ENCODE data around the gene VPS13C.

Gene VPS13C

DNA sequence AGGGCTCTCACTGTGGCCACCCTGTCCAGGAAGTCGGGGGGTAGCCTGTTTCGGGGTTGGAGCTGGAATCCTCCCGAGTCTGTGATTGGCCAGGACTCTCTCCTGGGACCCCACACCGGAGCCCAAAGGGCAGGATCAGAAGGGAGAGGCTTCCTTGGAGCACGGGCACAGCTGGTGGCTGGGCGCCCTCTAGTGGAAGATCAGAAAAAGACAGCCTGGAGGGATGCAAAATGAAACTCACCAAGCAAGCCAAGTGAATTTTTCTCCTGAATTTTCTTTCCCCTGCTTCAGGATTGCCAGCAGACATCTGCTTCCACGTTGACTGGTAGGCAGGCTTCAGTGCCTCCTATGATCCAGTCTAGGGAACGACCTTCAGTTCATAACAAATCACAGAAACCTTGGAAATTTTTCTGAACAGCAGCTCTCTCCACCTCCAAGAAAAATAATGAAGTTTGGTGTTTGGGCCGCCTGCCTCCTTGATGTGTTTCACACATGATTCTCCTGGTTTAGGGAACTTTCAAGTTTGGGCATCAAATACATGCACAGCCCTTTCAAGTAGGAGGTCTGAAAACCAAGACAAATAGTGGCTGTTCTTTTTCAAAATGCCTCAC is 224.6 kb downstream of the VPS13C start:
- no CpG with 5 or more reads among the region's 9 CpGs for WGBS (ENCODE audit: insufficient coverage, insufficient read length)
- H3K9me3 ChIP-seq (ENCODE audit: control insufficient read depth, insufficient read depth, low read length): no peaks in the 10 kb centered on the region
- no peaks in the 10 kb centered on the region for H3K27me3 ChIP-seq (ENCODE audit: control insufficient read depth, insufficient read depth, low read length)
- peak; percentile 64 for DNase-seq (ENCODE audit: low read depth, low spot score)
- H3K4me1 ChIP-seq (ENCODE audit: control insufficient read depth, insufficient read depth, low read length): 0 out of 2 replicates have a peak, but pooled peaks cover 1% of the 10 kb centered on the region
- no peak overlapping the region for H3K27ac ChIP-seq (ENCODE audit: low read length)
- no peak overlapping the region for H3K4me3 ChIP-seq (ENCODE audit: low read length)
- H3K36me3 ChIP-seq (ENCODE audit: control insufficient read depth, insufficient read depth, low read length): no peaks in the 10 kb centered on the region

DNA sequence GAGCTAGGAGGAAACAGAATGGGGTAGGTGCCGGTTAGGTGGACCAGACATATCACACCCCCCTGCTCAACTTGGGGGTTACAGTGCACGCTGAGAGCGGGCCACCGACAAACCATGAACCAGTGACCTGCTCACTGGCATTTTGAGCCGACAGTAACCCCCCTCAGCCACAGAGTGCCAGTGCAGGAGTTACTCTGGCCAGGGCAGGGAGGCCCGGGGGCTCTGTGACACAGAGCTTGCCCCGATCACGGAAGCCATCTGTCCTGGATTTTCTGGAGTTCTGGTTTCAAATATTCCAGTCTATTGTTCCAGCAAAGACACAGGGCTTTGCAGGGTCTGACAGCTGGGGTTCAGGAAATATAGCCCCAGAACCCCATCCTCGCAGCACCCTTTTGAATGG is 225.2 kb downstream of the VPS13C start:
- no peaks in the 10 kb centered on the region for H3K9me3 ChIP-seq (ENCODE audit: control insufficient read depth, insufficient read depth, low read length)
- no CpG with 5 or more reads among the region's 9 CpGs for WGBS (ENCODE audit: insufficient coverage, insufficient read length)
- H3K27me3 ChIP-seq (ENCODE audit: control insufficient read depth, insufficient read depth, low read length): no peaks in the 10 kb centered on the region
- no peaks in the 10 kb centered on the region for H3K36me3 ChIP-seq (ENCODE audit: control insufficient read depth, insufficient read depth, low read length)
- no peak for DNase-seq (ENCODE audit: low read depth, low spot score)
- 0 out of 2 replicates have a peak, but pooled peaks cover 1% of the 10 kb centered on the region for H3K4me1 ChIP-seq (ENCODE audit: control insufficient read depth, insufficient read depth, low read length)
- H3K27ac ChIP-seq (ENCODE audit: low read length): no peak overlapping the region
- no peak overlapping the region for H3K4me3 ChIP-seq (ENCODE audit: low read length)

DNA sequence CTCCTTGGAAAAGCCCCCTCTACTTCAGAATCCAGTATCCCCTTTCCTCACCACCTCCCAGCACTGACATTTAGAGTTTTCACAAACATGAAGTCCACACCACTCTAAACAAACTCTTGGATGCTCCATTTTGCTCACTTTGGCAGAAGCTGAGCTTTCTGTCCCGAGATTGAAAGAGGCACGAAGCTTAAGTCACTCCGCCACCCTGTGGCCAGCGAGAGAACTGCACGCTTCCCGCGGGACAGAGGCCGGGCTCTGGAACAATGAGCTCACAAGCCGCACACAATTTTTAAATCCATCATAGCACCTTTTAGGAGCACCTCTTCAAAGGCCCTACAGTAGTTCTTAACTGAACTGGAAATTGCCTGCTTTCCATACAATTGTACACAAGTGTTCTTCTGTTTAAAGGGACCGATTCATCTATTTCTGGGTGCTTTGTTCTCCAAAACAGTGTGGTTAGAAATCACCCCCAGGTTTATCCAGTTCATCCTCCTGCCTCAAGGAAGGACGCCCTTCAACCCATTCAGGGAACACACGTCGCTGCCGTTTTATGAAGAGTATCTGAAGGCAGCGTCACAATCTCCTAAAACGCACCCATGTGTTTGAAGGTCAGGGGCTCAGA is 226.1 kb downstream of the VPS13C start:
- Histone ChIP-seq H3K27me3 (ENCODE audit: control insufficient read depth, insufficient read depth, low read length) (no peaks in the 10 kb centered on the region), H3K36me3 (ENCODE audit: control insufficient read depth, insufficient read depth, low read length) (no peaks in the 10 kb centered on the region), H3K4me3 (ENCODE audit: low read length) (no peak overlapping the region), H3K4me1 (ENCODE audit: control insufficient read depth, insufficient read depth, low read length) (0 out of 2 replicates have a peak, but pooled peaks cover 1% of the 10 kb centered on the region), H3K27ac (ENCODE audit: low read length) (no peak overlapping the region), H3K9me3 (ENCODE audit: control insufficient read depth, insufficient read depth, low read length) (no peaks in the 10 kb centered on the region)
- no CpG with 5 or more reads among the region's 16 CpGs for WGBS (ENCODE audit: insufficient coverage, insufficient read length)
- peak; percentile 52 for DNase-seq (ENCODE audit: low read depth, low spot score)

DNA sequence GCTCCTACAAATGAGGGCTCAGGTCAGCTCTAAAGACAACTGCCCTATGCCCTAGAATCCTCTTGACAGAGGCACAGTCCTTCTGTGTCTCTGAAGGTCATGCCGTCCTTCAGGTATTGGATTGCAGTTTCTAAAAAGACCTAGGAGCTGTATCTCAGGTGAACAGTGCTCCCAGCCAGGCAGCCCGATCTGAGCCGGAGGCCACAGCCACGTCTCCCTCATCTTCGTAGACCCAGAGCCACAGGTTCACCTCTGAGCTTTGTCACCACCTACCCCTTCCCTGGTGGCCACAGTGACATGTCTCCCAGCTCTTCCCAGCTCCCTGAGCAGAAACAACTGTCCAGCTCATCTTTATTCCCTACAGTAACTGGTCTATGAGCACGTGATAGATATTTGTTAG is 228.0 kb downstream of the VPS13C start:
- Histone ChIP-seq H3K27me3 (ENCODE audit: control insufficient read depth, insufficient read depth, low read length) (no peaks in the 10 kb centered on the region), H3K9me3 (ENCODE audit: control insufficient read depth, insufficient read depth, low read length) (no peaks in the 10 kb centered on the region), H3K4me3 (ENCODE audit: low read length) (no peak overlapping the region), H3K36me3 (ENCODE audit: control insufficient read depth, insufficient read depth, low read length) (no peaks in the 10 kb centered on the region), H3K27ac (ENCODE audit: low read length) (no peak overlapping the region), H3K4me1 (ENCODE audit: control insufficient read depth, insufficient read depth, low read length) (0 out of 2 replicates have a peak, but pooled peaks cover 1% of the 10 kb centered on the region)
- WGBS (ENCODE audit: insufficient coverage, insufficient read length): no CpG with 5 or more reads among the region's 6 CpGs
- no peak for DNase-seq (ENCODE audit: low read depth, low spot score)

- H3K27me3 ChIP-seq (ENCODE audit: control insufficient read depth, insufficient read depth, low read length): no peaks in the 10 kb centered on the region
- no peak overlapping the region for H3K27ac ChIP-seq (ENCODE audit: low read length)
- DNase-seq (ENCODE audit: low read depth, low spot score): no peak
- no peak overlapping the region for H3K4me3 ChIP-seq (ENCODE audit: low read length)
- no peaks in the 10 kb centered on the region for H3K36me3 ChIP-seq (ENCODE audit: control insufficient read depth, insufficient read depth, low read length)
- no CpG with 5 or more reads among the region's 10 CpGs for WGBS (ENCODE audit: insufficient coverage, insufficient read length)
- 0 out of 2 replicates have a peak, but pooled peaks cover 1% of the 10 kb centered on the region for H3K4me1 ChIP-seq (ENCODE audit: control insufficient read depth, insufficient read depth, low read length)
- H3K9me3 ChIP-seq (ENCODE audit: control insufficient read depth, insufficient read depth, low read length): no peaks in the 10 kb centered on the region
These were observed 228.7 kb downstream of the VPS13C start for GRCh38 chr15:61831505-61831921.

GRCh38 chr15:61830536-61831330 is 229.5 kb downstream of the VPS13C start:
- Histone ChIP-seq H3K4me1 (ENCODE audit: control insufficient read depth, insufficient read depth, low read length) (0 out of 2 replicates have a peak, but pooled peaks cover 1% of the 10 kb centered on the region), H3K9me3 (ENCODE audit: control insufficient read depth, insufficient read depth, low read length) (no peaks in the 10 kb centered on the region), H3K27ac (ENCODE audit: low read length) (no peak overlapping the region), H3K36me3 (ENCODE audit: control insufficient read depth, insufficient read depth, low read length) (no peaks in the 10 kb centered on the region), H3K27me3 (ENCODE audit: control insufficient read depth, insufficient read depth, low read length) (no peaks in the 10 kb centered on the region), H3K4me3 (ENCODE audit: low read length) (no peak overlapping the region)
- DNase-seq (ENCODE audit: low read depth, low spot score): no peak
- WGBS (ENCODE audit: insufficient coverage, insufficient read length): no CpG with 5 or more reads among the region's 12 CpGs

DNA sequence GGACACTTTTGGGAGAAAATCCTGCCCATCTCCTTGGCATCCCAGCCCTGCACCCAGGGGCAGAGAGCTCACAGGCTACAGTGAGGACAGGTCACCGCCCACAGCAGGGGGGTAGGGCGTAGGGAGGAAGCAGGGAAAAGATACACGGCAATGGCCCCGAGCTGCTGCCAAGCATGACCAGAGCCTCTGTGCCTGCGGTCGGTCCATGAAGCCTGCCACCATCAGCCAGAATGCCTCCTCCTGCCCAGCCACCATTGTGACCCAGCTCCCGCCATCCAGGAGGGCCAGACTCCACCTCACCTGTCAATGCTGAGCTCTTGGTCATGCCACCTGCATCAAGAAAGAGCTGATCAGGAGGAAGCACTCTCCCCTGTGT is 230.7 kb downstream of the VPS13C start:
- Histone ChIP-seq H3K27ac (ENCODE audit: low read length) (no peak overlapping the region), H3K4me3 (ENCODE audit: low read length) (no peak overlapping the region), H3K36me3 (ENCODE audit: control insufficient read depth, insufficient read depth, low read length) (no peaks in the 10 kb centered on the region), H3K4me1 (ENCODE audit: control insufficient read depth, insufficient read depth, low read length) (0 out of 2 replicates have a peak, but pooled peaks cover 1% of the 10 kb centered on the region), H3K27me3 (ENCODE audit: control insufficient read depth, insufficient read depth, low read length) (no peaks in the 10 kb centered on the region), H3K9me3 (ENCODE audit: control insufficient read depth, insufficient read depth, low read length) (no peaks in the 10 kb centered on the region)
- no CpG with 5 or more reads among the region's 7 CpGs for WGBS (ENCODE audit: insufficient coverage, insufficient read length)
- no peak for DNase-seq (ENCODE audit: low read depth, low spot score)

DNA sequence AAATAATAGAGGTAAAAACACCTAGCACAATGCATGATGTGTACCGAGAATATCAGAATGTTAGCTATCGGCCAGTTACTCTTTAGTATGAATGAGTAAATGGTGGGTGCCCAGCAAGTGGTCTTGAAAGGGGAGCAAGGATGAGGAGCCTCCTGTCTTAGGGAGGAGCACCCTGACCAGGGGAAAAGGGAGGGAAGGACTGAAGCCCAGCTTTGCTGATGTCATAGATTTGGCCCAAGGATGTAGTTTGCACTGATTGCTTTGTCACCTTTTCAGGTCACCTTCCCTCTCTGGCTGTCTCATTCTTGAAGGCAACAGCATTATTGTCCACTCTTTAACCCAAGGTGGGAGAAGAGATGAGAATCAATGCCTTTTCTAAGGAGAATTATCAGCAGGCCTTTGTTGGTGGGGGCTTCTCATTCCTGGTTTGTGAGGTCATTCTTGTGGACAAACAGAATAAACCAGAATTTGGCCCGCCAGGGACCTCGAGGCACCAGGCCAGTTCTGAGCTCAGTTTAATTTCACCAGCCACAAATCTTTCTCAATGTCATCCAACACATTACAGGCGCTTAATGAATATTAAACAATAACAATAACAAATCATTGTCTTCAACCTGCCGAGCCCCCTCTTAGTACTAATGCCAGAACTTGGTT is 231.3 kb downstream of the VPS13C start:
- DNase-seq (ENCODE audit: low read depth, low spot score): no peak
- WGBS (ENCODE audit: insufficient coverage, insufficient read length): no CpG with 5 or more reads among the region's 6 CpGs
- Histone ChIP-seq H3K27me3 (ENCODE audit: control insufficient read depth, insufficient read depth, low read length) (no peaks in the 10 kb centered on the region), H3K36me3 (ENCODE audit: control insufficient read depth, insufficient read depth, low read length) (no peaks in the 10 kb centered on the region), H3K27ac (ENCODE audit: low read length) (no peak overlapping the region), H3K9me3 (ENCODE audit: control insufficient read depth, insufficient read depth, low read length) (no peaks in the 10 kb centered on the region), H3K4me3 (ENCODE audit: low read length) (no peak overlapping the region), H3K4me1 (ENCODE audit: control insufficient read depth, insufficient read depth, low read length) (0 out of 2 replicates have a peak, but pooled peaks cover 1% of the 10 kb centered on the region)

GRCh38 chr15:61828008-61828407 is 232.2 kb downstream of the VPS13C start:
- Histone ChIP-seq H3K27ac (ENCODE audit: low read length) (no peak overlapping the region), H3K9me3 (ENCODE audit: control insufficient read depth, insufficient read depth, low read length) (no peaks in the 10 kb centered on the region), H3K27me3 (ENCODE audit: control insufficient read depth, insufficient read depth, low read length) (no peaks in the 10 kb centered on the region), H3K36me3 (ENCODE audit: control insufficient read depth, insufficient read depth, low read length) (no peaks in the 10 kb centered on the region), H3K4me1 (ENCODE audit: control insufficient read depth, insufficient read depth, low read length) (0 out of 2 replicates have a peak, but pooled peaks cover 1% of the 10 kb centered on the region), H3K4me3 (ENCODE audit: low read length) (no peak overlapping the region)
- DNase-seq (ENCODE audit: low read depth, low spot score): no peak
- WGBS (ENCODE audit: insufficient coverage, insufficient read length): no CpG with 5 or more reads among the region's 13 CpGs

- H3K4me3 ChIP-seq (ENCODE audit: low read length): no peak overlapping the region
- no CpG with 5 or more reads among the region's 1 CpG for WGBS (ENCODE audit: insufficient coverage, insufficient read length)
- no peak for DNase-seq (ENCODE audit: low read depth, low spot score)
- no peak overlapping the region for H3K27ac ChIP-seq (ENCODE audit: low read length)
- no peaks in the 10 kb centered on the region for H3K9me3 ChIP-seq (ENCODE audit: control insufficient read depth, insufficient read depth, low read length)
- H3K4me1 ChIP-seq (ENCODE audit: control insufficient read depth, insufficient read depth, low read length): 0 out of 2 replicates have a peak, but pooled peaks cover 1% of the 10 kb centered on the region
- no peaks in the 10 kb centered on the region for H3K36me3 ChIP-seq (ENCODE audit: control insufficient read depth, insufficient read depth, low read length)
- H3K27me3 ChIP-seq (ENCODE audit: control insufficient read depth, insufficient read depth, low read length): no peaks in the 10 kb centered on the region
These were observed 233.1 kb downstream of the VPS13C start for GRCh38 chr15:61827131-61827530.
